DMS79 treated with DMSO at 0.1 percent for 48 hours (cell line): ENCODE measurements around the gene PTPRO.

Experiments
- DNase-seq: peaks from one replicate; lab custom pipeline; 2025; lab: John Stamatoyannopoulos, UW

PTPRO gene

DNA sequence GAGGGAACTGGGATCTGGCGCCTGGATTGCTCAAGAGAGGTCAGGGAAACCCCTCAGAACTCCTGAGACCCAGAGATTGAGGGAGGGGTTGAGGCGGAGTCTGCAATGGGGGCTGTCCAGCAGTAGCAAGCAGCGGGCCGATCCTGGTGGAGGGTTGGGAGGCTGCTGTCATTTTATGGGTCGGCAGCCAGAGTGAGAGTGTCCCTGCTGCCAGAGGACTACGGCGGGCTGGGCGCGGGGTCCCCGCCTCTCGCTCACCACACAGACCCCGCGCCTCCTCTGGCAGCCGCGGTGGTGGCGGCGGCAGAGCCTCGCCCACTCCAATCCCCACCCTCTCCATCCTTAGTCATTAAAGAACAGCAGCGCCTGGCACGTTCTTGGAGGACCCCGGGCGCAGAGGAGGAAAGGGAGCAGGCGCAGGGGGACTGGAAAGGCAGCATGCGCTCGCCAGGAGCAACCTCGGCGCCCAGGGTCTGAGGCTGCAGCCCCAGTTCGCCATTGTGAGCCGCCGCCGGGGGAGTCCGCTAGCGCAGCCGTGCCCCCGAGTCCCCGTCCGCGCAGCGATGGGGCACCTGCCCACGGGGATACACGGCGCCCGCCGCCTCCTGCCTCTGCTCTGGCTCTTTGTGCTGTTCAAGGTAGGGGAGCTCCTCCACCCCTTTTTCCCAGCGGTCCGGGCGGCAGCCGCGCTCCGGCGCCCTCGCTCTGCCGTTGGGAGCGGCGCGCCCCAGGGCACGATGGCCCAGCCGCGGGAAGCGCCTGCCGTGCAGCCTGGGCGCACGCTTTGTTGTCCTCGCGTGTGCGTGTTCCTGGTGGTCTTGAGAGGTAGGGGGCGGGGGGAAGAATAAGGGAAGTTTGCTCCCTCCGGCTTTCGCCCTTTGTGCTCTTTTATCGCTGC lies at the start of gene PTPRO:
PTPRO (plus strand) TSS at position 345 of the 898 bp plus-strand sequence.
- peak; percentile 53 for DNase-seq

DNA sequence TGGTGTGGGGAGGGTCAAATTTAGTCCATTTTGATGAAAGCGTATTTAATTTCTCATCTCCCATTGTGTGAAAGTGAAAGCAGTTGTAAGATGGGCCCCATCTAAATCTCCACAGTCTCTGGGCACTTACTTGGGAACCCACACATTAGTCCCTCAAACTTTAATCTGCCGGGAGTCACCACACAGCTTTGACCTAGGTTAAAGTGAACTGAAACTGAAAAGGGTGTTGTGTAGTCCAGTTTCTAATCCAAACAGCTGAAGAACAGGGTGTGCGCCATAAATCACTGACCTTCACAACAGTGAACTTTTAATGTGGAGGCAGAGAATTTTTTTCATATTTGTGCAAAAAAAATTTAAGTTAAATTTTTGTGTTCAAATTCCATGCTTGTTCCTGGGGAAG lies 48.4 kb upstream of the PTPRO start:
- no peak for DNase-seq

- DNase-seq, result no peak
Measured at GRCh38 chr12:15274561-15274967, 47.7 kb upstream of the PTPRO start.

DNA sequence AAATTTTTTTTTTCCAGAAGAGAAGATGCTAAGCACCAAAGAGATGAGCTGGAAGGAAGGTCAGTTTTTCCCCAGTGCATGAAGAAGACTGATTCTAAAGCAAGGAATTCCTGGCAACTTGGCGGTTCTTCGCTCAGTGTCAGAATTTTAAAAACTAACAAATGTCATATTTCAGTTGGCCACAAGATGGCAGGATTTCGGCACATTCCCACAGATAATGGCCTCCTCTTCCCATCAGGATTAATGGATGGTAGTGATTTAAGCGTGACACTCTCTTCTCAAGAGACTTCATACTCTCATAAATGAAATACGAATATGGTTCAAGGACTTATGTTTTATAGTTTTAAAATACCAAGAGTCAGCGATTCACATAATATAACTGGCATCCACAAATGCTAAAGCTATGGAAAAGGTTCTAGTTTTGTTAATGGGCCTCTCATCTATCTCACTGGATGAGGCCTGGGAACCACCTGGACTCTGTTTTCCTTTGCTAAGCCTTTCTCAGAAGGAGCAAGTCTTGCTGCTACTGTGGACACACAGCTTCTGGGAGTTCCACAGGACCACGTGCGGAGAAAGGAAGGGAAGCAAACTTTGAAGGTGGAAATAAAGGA lies 46.1 kb upstream of the PTPRO start:
- DNase-seq, result peak; percentile 27

DNA sequence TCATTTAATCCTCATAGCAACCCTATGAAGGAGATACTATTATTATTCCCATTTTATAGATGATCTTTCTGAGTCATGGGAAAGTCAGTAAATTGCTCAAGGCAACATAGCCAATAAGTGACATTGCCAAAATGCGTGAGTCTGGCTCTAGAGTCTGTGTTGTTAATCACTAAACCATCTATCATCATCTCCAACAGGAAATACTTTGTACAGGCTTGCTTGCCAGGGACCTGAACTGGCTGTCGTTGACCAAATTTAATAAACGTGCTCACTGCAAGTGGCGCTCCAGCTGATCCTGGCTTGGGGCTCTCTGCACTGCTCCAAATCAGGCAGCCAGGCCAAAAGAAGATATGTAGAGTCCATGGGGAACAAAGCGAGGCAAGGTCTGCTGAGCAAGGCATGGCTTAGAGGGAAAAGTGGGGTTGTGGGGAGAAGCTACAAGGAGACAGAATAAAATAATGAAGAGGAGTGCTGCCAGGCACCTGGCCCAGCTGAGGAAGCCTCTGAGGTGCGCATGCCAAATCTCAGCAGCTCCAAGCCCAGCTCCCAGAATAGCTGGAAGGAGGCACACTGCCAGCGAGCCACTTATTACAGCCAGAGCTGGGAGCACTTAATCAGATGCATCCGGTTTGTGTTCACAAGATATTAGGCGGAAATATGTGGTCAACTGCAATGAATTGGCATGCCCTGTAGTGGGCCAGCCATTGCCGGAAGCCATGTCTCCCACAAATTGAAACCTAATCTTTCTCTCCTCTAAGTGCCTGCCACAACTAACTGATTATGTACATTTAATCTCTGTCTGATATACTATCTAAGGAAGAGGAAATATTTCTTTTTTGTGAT lies 43.3 kb upstream of the PTPRO start:
- peak; percentile 92 for DNase-seq

- DNase-seq, result no peak
Measured at GRCh38 chr12:15280930-15281329, 41.4 kb upstream of the PTPRO start.

GRCh38 chr12:15289192-15289591 lies 33.1 kb upstream of the PTPRO start:
- DNase-seq, result no peak

DNA sequence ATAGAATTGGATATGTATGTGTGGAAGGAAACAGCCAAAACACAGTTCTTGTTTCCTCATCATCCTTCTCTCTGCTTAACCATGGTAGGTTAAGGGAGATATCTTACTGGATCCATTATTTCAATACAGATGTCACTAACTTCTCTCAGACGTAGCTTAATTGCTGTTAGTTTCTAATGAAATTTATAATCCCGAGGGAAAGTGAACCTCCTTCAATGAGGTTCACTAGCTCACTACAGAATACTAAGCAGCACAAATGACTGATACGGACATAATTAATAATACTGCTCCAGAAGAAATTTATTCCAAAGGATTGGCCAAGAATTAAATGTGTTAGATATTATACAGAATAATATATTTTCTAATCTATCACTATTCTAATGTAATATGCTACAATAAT lies 28.6 kb upstream of the PTPRO start:
- DNase-seq, result no peak

DNA sequence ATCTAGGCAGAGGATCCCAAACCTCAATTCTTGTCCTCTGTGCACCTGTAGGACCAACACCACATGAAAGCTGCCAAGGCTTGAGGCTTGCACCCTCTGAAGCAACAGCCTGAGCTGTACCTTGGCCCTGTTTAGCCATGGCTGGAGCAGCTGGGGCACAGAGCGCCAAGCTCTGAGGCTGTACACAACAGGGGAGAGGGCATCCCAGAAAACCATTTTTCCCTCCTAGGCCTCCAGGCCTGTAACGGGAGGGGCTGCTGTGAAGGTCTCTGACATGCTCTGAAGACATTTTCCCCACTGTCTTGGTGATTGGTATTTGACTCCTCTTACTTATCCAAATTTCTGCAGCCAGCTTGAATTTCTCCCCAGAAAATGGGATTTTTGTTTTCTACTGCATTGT lies 22.4 kb upstream of the PTPRO start:
- DNase-seq, result no peak

DNA sequence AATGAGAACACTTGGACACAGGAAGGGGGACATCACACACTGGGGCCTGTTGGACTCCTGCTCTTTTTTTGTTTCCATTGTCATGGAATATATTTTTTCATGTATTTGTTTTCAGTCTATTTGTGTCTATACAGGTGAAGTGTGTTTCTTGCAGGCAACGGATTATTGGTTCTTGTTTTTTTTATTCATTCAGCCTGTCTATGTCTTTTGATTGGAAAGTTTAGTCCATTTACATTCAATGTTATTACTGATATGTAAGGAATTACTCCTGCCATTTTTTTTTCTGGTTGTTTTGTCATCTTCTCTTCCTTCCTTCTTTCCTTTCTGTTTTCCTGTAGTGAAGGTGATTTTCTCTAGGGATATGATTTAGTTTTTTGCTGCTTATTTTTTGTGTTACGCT lies 18.0 kb upstream of the PTPRO start:
- no peak for DNase-seq

GRCh38 chr12:15306605-15307004 lies 15.7 kb upstream of the PTPRO start:
- no peak for DNase-seq

DNA sequence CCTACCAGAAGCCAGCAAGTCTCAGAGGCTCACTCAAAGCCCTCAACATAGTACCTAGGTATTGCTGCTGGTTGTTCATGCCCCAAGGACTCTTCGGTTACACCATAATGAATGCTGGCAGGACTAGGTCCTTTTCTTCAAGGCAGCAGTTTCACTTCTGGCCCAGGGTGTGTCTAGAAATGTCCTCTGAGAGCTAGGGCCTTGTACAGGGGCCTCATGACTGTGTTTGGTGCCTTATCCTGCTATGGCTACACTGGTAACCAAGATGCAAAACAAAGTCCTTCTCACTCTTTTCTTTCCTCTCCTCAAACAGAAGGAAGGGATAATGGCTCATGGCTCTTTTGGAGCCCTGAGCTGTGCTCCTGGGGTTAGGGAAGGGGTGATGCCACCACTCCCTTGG lies 15.2 kb upstream of the PTPRO start:
- DNase-seq, result no peak

GRCh38 chr12:15318841-15319240 lies 3.5 kb upstream of the PTPRO start:
- no peak for DNase-seq

DNA sequence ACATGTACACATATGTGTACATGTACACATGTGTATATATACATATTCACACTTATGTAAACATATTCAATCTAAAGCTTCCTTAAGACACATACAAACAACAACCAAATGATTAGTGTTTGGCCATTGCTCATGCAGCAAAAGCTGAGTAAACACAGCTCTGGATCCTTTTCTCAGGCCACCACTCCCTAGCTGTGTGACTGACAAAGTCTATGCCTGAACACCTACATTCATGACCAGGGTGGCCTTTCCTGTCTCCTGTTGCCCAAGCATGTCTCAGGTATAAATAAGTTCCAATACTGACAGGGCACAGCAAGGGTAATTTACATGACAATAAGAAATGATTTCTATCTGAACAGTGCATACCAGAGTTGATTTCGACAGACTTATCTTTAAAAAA lies 1.4 kb upstream of the PTPRO start:
- no peak for DNase-seq

DNA sequence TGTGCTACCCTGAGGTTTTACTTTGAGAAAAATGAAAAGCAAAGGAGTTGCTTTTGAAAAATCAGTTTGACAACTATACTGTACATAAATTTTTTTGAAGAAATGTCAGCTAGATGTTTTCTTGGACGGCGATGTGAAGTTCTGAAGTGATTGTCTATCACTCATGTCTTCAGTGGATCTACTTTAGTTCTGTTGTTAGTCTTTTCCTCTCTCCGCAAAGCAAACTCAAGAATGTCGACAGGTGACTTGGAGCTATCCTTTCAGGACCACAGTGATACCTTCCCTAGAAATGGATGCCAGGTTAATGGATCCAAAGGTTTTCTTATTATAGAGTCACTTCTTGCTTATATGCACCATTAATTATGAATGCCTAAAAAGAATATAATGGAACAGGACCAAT lies 1.2 kb downstream of the PTPRO start:
- peak; percentile 28 for DNase-seq

- no peak for DNase-seq
Measured at GRCh38 chr12:15329891-15330290, 7.6 kb downstream of the PTPRO start.

DNA sequence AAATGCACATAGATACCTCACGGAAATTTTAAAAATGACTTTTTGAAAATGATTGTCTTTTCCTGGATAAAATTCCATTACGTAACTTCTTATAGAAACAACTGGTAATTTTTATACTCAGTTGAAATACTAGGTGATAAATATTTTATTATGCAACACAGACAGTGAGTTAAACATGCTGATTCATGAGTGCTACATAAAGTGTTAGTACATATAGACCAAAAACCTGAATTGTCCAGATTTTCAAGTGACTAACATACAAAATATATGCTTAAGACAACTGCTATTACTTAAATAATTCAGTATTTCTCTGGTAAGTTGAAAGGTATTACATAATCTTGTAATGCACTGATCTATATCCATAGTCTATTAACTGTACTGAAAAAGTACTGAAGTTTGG lies 11.9 kb downstream of the PTPRO start:
- DNase-seq, result no peak

- DNase-seq, result no peak
Measured at GRCh38 chr12:15335959-15336358, 13.7 kb downstream of the PTPRO start.

DNA sequence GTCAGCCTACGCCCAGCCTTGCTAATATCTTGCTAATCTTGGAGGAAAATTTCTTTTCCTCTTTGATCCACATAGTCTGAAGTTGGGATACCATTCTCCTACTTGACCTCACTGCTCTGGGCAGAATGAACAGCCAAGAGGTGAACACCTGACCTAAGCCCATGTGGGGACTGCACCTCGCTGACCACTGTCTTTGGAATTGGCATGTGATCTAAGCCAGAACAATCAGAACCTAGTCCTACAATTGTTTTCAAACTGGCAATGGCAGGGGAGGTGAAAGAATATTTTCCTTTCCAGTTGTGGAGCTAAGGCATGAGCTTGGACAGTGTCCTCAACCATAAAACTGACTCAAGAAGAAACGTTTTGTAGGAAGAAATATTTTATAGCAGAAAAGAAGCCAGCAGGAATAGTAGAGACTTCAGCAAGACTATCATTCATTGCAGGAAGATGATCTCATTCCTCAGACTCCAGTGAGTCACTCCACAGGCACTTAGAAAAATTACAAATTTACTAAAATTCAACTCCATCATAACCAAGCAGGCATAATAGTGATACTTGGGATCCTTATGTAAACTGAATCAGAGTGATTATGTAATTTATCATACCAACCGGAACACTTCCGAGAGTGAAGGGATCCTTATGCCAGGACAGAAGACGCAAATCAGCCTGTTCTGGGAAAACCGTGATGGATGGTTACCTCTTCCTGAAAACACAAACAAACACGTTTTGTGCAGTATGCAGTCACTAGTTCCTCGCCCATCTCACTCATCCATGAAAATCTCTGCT lies 14.7 kb downstream of the PTPRO start:
- no peak for DNase-seq

DNA sequence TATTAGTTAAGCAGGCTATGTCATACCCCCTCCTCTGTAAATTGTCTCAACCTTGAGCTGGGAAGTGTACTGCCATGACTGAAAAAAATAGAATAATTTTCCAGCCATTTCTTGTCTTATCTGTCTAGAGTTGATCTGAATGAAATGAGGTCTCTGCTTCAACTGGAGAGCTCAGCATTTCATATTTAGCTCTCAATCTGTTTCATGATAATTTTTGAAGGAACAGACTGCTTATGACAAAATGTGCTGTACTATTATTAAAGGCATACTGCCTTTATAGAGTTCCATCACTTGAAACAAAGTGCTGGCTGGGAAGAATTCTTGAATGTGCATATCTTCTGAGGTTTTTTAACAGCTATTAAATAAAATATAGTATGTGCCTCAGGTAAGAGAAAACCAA lies 19.1 kb downstream of the PTPRO start:
- no peak for DNase-seq

DNA sequence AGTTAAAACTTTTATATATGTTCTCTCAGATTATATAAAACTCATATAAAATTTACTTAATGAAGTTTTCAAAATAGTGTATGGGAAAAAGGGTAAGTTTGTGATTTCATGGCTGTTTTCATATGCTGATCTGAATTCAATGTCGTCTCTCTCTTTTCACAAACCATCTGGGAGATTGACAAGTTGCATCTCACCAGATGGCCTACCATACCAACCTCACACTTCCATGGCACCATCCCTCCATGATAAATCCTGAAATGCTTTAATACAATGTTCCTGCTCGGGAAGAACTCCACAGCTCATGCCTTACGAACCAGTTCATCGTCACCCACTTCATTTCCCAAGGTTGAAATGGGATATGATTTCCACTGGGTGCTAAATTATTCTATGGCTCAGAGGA lies 22.3 kb downstream of the PTPRO start:
- no peak for DNase-seq

- no peak for DNase-seq
Measured at GRCh38 chr12:15346488-15346887, 24.2 kb downstream of the PTPRO start.
